ENCODE results near the gene ATP5IF1.

The ATP5IF1 gene

GRCh38 chr1:28235755-28236655 is at the start of gene ATP5IF1:
TSS of gene ATP5IF1 (plus strand) at chr1:28236124. CDS start at chr1:28236184, 60 bp downstream.
- Mint-ChIP-seq H3K27ac (no peak within 1 kb of the TSS), H3K27me3 (no peaks in the 10 kb centered on the region), H3K36me3 (peaks cover 2% of the 10 kb centered on the region), H3K4me1 (peaks cover 8% of the 10 kb centered on the region), H3K9me3 (no peaks in the 10 kb centered on the region), H3K4me3 (no peak within 1 kb of the TSS)
- ATAC-seq (ENCODE audit: low read depth) (peak; percentile 90), DNase-seq (ENCODE audit: low spot score in 2 of 2) (peak; percentile 81 to 90)

- H3K27me3 Mint-ChIP-seq, result no peaks in the 10 kb centered on the region
- H3K9me3 Mint-ChIP-seq, result no peaks in the 10 kb centered on the region
- DNase-seq (ENCODE audit: low spot score in 2 of 2) (no peak), ATAC-seq (ENCODE audit: low read depth) (no peak)
- H3K4me3 Mint-ChIP-seq, result no peak overlapping the region
- H3K27ac Mint-ChIP-seq, result no peak overlapping the region
- H3K4me1 Mint-ChIP-seq, result peaks cover 3% of the 10 kb centered on the region
- H3K36me3 Mint-ChIP-seq, result peaks cover 5% of the 10 kb centered on the region
These were observed 45.5 kb upstream of the ATP5IF1 start for GRCh38 chr1:28190337-28190979.

- DNase-seq (ENCODE audit: low spot score in 2 of 2), result no peak
- Mint-ChIP-seq H3K4me3 (no peak overlapping the region), H3K36me3 (peaks cover 5% of the 10 kb centered on the region), H3K27me3 (no peaks in the 10 kb centered on the region), H3K4me1 (peaks cover 3% of the 10 kb centered on the region), H3K9me3 (no peaks in the 10 kb centered on the region), H3K27ac (no peak overlapping the region)
- ATAC-seq (ENCODE audit: low read depth), result no peak
These were observed 44.8 kb upstream of the ATP5IF1 start for GRCh38 chr1:28190996-28191645.

GRCh38 chr1:28193701-28194161 is 42.2 kb upstream of the ATP5IF1 start:
- no peak for ATAC-seq (ENCODE audit: low read depth)
- no peak overlapping the region for H3K4me3 Mint-ChIP-seq
- peaks cover 10% of the 10 kb centered on the region for H3K36me3 Mint-ChIP-seq
- H3K9me3 Mint-ChIP-seq, result no peaks in the 10 kb centered on the region
- no peaks in the 10 kb centered on the region for H3K27me3 Mint-ChIP-seq
- no peak overlapping the region for H3K27ac Mint-ChIP-seq
- peaks cover 3% of the 10 kb centered on the region for H3K4me1 Mint-ChIP-seq
- DNase-seq (ENCODE audit: low spot score in 2 of 2), result no peak

- Mint-ChIP-seq H3K27ac (no peak overlapping the region), H3K9me3 (peaks cover 2% of the 10 kb centered on the region), H3K36me3 (peaks cover 16% of the 10 kb centered on the region), H3K4me3 (no peak overlapping the region), H3K27me3 (no peaks in the 10 kb centered on the region), H3K4me1 (peaks cover 6% of the 10 kb centered on the region)
- DNase-seq (ENCODE audit: low spot score in 2 of 2), result no peak
- no peak for ATAC-seq (ENCODE audit: low read depth)
These were observed 41.4 kb upstream of the ATP5IF1 start for GRCh38 chr1:28194326-28195035.

- H3K4me1 Mint-ChIP-seq, result peaks cover 13% of the 10 kb centered on the region
- no peaks in the 10 kb centered on the region for H3K27me3 Mint-ChIP-seq
- DNase-seq (ENCODE audit: low spot score in 2 of 2), result no peak
- ATAC-seq (ENCODE audit: low read depth), result no peak
- peaks cover 23% of the 10 kb centered on the region for H3K36me3 Mint-ChIP-seq
- no peak overlapping the region for H3K27ac Mint-ChIP-seq
- H3K4me3 Mint-ChIP-seq, result no peak overlapping the region
- peaks cover 2% of the 10 kb centered on the region for H3K9me3 Mint-ChIP-seq
These were observed 40.1 kb upstream of the ATP5IF1 start for GRCh38 chr1:28195780-28196179.

- no peak overlapping the region for H3K27ac Mint-ChIP-seq
- DNase-seq (ENCODE audit: low spot score in 2 of 2), result no peak
- no peak overlapping the region for H3K4me3 Mint-ChIP-seq
- H3K9me3 Mint-ChIP-seq, result peaks cover 2% of the 10 kb centered on the region
- no peaks in the 10 kb centered on the region for H3K27me3 Mint-ChIP-seq
- peaks cover 28% of the 10 kb centered on the region for H3K36me3 Mint-ChIP-seq
- peaks cover 13% of the 10 kb centered on the region for H3K4me1 Mint-ChIP-seq
- no peak for ATAC-seq (ENCODE audit: low read depth)
These were observed 39.6 kb upstream of the ATP5IF1 start for GRCh38 chr1:28196330-28196729.

- H3K27me3 Mint-ChIP-seq, result no peaks in the 10 kb centered on the region
- no peak overlapping the region for H3K4me3 Mint-ChIP-seq
- peaks cover 13% of the 10 kb centered on the region for H3K4me1 Mint-ChIP-seq
- ATAC-seq (ENCODE audit: low read depth) (no peak), DNase-seq (ENCODE audit: low spot score in 2 of 2) (no peak)
- H3K9me3 Mint-ChIP-seq, result peaks cover 2% of the 10 kb centered on the region
- no peak overlapping the region for H3K27ac Mint-ChIP-seq
- H3K36me3 Mint-ChIP-seq, result peaks cover 28% of the 10 kb centered on the region
These were observed 38.1 kb upstream of the ATP5IF1 start for GRCh38 chr1:28197682-28198415.

GRCh38 chr1:28199328-28200233 is 36.3 kb upstream of the ATP5IF1 start:
- Mint-ChIP-seq H3K4me3 (no peak overlapping the region), H3K4me1 (peaks cover 10% of the 10 kb centered on the region), H3K36me3 (peaks cover 35% of the 10 kb centered on the region), H3K9me3 (peaks cover 2% of the 10 kb centered on the region), H3K27ac (peak overlapping the region; percentile 24), H3K27me3 (no peaks in the 10 kb centered on the region)
- ATAC-seq (ENCODE audit: low read depth) (peak; percentile 85), DNase-seq (ENCODE audit: low spot score in 2 of 2) (no peak)

GRCh38 chr1:28200234-28200873 is 35.6 kb upstream of the ATP5IF1 start:
- peaks cover 38% of the 10 kb centered on the region for H3K36me3 Mint-ChIP-seq
- DNase-seq (ENCODE audit: low spot score in 2 of 2) (no peak), ATAC-seq (ENCODE audit: low read depth) (no peak)
- peaks cover 2% of the 10 kb centered on the region for H3K9me3 Mint-ChIP-seq
- no peak overlapping the region for H3K4me3 Mint-ChIP-seq
- peak overlapping the region; percentile 24 for H3K27ac Mint-ChIP-seq
- peaks cover 10% of the 10 kb centered on the region for H3K4me1 Mint-ChIP-seq
- no peaks in the 10 kb centered on the region for H3K27me3 Mint-ChIP-seq

- Mint-ChIP-seq H3K27ac (no peak overlapping the region), H3K4me3 (no peak overlapping the region), H3K36me3 (peaks cover 25% of the 10 kb centered on the region), H3K27me3 (no peaks in the 10 kb centered on the region), H3K4me1 (peaks cover 9% of the 10 kb centered on the region), H3K9me3 (no peaks in the 10 kb centered on the region)
- DNase-seq (ENCODE audit: low spot score in 2 of 2) (no peak), ATAC-seq (ENCODE audit: low read depth) (no peak)
These were observed 30.7 kb upstream of the ATP5IF1 start for GRCh38 chr1:28205243-28205642.

GRCh38 chr1:28208818-28209441 is 27.0 kb upstream of the ATP5IF1 start:
- peak overlapping the region; percentile 63 for H3K27ac Mint-ChIP-seq
- ATAC-seq (ENCODE audit: low read depth) (peak; percentile 89), DNase-seq (ENCODE audit: low spot score in 2 of 2) (peak; percentile 55 to 62)
- no peak overlapping the region for H3K4me3 Mint-ChIP-seq
- H3K4me1 Mint-ChIP-seq, result peaks cover 7% of the 10 kb centered on the region
- H3K27me3 Mint-ChIP-seq, result no peaks in the 10 kb centered on the region
- no peaks in the 10 kb centered on the region for H3K9me3 Mint-ChIP-seq
- H3K36me3 Mint-ChIP-seq, result peaks cover 13% of the 10 kb centered on the region

Measured in memory B cell (primary cell).